ENCODE data around the gene BHLHE41. TPM values are rescaled to one million over a fixed set of nuclear protein-coding genes. Genes with fewer than 3 reads are reported as not detected.
A peak's percentile ranks its signal among the peaks of the same experiment; 100 is the strongest.

BHLHE41 gene
- total RNA-seq, 1 experiment from 2014 or later = 44.1 TPM

DNA sequence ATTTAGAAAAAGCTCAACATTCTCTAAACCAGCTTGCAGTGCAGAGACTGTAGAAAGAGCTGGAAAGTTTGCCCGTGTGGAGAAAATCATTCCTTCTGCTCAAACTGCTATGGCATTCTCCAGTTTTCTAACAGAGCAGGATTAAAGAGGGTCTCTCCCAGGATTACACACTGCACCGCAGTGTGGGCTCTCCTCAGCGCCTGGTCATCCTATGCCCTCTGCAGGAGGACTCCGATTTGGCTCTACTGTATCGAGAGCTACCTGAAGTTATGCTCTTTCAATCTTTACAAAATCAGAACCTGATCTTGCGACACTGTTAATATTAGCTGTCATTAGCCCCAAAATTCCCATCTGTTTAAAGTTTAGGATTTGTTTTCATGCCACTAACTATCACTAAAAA lies 33.0 kb downstream of the BHLHE41 start:
- Mint-ChIP-seq H3K27me3 (ENCODE audit: unreplicated experiment) (no peaks in the 10 kb centered on the region), H3K36me3 (ENCODE audit: insufficient read depth, unreplicated experiment) (no peaks in the 10 kb centered on the region), H3K4me1 (ENCODE audit: low read depth, unreplicated experiment) (peaks cover 14% of the 10 kb centered on the region), H3K4me3 (ENCODE audit: low read depth, unreplicated experiment) (no peak overlapping the region), H3K9me3 (ENCODE audit: low read depth, unreplicated experiment) (no peaks in the 10 kb centered on the region), H3K27ac (ENCODE audit: unreplicated experiment) (peak overlapping the region; percentile 1)
- CTCF ChIA-PET = interaction anchor here (0.8 to 1.3 kb wide), 3 partner anchors 9 to 36 kb away, joined by 3 to 5 read pairs (median 4); no protein-coding TSS in a partner anchor
- no TSS peak for BruUV-seq (replicated peaks)
- intact Hi-C loops (cut with micrococcal nuclease; ENCODE audit: unreplicated experiment) = loop anchor here (10.0 kb wide), 1 partner anchor 613 kb away; no protein-coding TSS in a partner anchor
- TF ChIP-seq, protein P1, sequence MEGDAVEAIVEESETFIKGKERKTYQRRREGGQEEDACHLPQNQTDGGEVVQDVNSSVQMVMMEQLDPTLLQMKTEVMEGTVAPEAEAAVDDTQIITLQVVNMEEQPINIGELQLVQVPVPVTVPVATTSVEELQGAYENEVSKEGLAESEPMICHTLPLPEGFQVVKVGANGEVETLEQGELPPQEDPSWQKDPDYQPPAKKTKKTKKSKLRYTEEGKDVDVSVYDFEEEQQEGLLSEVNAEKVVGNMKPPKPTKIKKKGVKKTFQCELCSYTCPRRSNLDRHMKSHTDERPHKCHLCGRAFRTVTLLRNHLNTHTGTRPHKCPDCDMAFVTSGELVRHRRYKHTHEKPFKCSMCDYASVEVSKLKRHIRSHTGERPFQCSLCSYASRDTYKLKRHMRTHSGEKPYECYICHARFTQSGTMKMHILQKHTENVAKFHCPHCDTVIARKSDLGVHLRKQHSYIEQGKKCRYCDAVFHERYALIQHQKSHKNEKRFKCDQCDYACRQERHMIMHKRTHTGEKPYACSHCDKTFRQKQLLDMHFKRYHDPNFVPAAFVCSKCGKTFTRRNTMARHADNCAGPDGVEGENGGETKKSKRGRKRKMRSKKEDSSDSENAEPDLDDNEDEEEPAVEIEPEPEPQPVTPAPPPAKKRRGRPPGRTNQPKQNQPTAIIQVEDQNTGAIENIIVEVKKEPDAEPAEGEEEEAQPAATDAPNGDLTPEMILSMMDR (IDR thresholded peaks at IDR 0.05; ENCODE audit: unreplicated experiment) = no peak
- no peak for DNase-seq

DNA sequence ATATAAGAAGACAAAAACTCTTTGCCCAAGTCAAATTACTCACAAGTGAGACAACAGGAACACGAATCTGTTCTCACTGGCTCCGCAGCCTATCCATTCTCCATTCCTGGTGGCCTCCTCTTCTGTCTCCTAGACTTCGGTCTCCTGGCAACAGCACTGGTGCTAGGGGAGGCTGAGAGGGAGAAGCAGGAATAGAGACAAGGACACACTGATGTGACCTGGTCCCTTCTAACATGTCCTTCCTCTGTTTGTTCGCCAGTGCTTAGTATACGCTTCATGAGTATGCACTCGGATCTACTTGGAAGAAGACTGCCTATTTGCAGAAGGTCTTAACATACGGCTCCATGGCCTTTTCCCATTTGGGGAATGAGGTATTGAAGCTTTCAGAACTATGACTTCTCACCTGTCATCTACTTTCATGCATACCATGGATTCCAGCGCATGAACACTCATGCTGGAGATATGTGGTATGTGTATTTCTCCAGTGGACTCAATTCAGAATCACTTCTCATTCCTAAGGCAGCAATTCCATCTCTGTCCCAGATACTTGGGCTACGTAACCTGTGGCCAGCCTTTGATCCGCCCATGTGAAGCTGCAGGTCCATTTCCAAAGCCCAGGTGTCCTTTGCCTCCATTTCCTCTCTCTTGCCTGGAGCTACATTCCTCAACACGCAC lies 33.9 kb downstream of the BHLHE41 start:
- no TSS peak for BruUV-seq (replicated peaks)
- TF ChIP-seq, protein P1 (IDR thresholded peaks at IDR 0.05; ENCODE audit: unreplicated experiment) = no peak
- intact Hi-C loops (cut with micrococcal nuclease; ENCODE audit: unreplicated experiment) = loop anchor here (10.0 kb wide), 1 partner anchor 614 kb away; no protein-coding TSS in a partner anchor
- H3K27me3 Mint-ChIP-seq (ENCODE audit: unreplicated experiment) = no peaks in the 10 kb centered on the region
- peaks cover 14% of the 10 kb centered on the region for H3K4me1 Mint-ChIP-seq (ENCODE audit: low read depth, unreplicated experiment)
- H3K27ac Mint-ChIP-seq (ENCODE audit: unreplicated experiment) = peak overlapping the region; percentile 1
- DNase-seq = no peak
- H3K9me3 Mint-ChIP-seq (ENCODE audit: low read depth, unreplicated experiment) = no peaks in the 10 kb centered on the region
- H3K4me3 Mint-ChIP-seq (ENCODE audit: low read depth, unreplicated experiment) = no peak overlapping the region
- CTCF ChIA-PET = interaction anchor here (0.6 to 1.3 kb wide), 4 partner anchors 10 to 156 kb away, joined by 3 to 5 read pairs (median 4); no protein-coding TSS in a partner anchor
- no peaks in the 10 kb centered on the region for H3K36me3 Mint-ChIP-seq (ENCODE audit: insufficient read depth, unreplicated experiment)

DNA sequence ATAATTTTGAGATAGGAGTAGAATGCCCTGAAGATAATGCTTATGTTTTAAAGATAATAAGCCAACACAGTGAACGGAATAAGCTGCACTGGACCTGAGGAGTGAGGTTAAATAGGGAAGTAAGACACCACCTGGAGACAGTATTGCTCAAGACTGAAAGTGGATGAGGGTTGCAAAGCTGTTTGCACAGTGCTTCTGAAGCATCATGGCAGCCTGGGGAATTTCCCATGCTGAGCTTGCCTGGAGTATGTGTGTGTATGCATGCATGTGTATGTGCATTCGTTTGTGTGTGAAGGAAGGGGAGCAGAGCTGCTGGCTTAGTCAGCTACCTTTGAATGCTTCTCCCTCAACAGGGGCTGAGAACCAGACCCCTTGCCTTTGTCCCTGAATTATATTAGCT lies 35.8 kb downstream of the BHLHE41 start:
- H3K4me3 Mint-ChIP-seq (ENCODE audit: low read depth, unreplicated experiment) = no peak overlapping the region
- CTCF ChIA-PET = interaction anchor here (0.6 kb wide), 1 partner anchor 1435 kb away, joined by 3 read pairs; the partner anchor contains the start of gene PPFIBP1
- TF ChIP-seq, protein P1 (IDR thresholded peaks at IDR 0.05; ENCODE audit: unreplicated experiment) = no peak
- no peak for DNase-seq
- BruUV-seq (replicated peaks) = no TSS peak
- intact Hi-C loops (cut with micrococcal nuclease; ENCODE audit: unreplicated experiment) = no loop called here
- no peaks in the 10 kb centered on the region for H3K27me3 Mint-ChIP-seq (ENCODE audit: unreplicated experiment)
- H3K9me3 Mint-ChIP-seq (ENCODE audit: low read depth, unreplicated experiment) = peaks cover 2% of the 10 kb centered on the region
- H3K27ac Mint-ChIP-seq (ENCODE audit: unreplicated experiment) = no peak overlapping the region
- peaks cover 14% of the 10 kb centered on the region for H3K4me1 Mint-ChIP-seq (ENCODE audit: low read depth, unreplicated experiment)
- H3K36me3 Mint-ChIP-seq (ENCODE audit: insufficient read depth, unreplicated experiment) = no peaks in the 10 kb centered on the region

DNA sequence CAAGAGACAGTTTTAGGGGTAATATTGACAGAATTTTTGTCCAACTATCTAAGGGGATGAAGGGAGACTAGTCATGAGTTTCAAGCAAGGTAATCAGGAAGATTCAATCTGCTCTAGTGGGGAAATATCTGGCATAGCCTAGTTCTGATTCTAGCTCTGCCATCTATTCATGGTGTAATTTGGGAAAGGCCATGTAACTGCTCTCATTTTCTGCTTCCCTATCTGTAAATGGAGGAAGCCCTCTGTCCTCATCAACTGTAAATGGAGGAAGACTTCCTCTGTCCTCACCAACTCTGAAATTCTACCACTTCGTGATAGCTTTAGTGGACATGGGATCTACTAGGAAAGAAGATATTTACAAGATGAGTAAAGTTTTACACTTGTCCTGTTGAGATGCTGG lies 37.9 kb downstream of the BHLHE41 start:
- CTCF ChIA-PET = interaction anchor here (1.0 kb wide), 1 partner anchor 11 kb away, joined by 3 read pairs; no protein-coding TSS in a partner anchor
- intact Hi-C loops (cut with micrococcal nuclease; ENCODE audit: unreplicated experiment) = no loop called here
- Mint-ChIP-seq H3K27ac (ENCODE audit: unreplicated experiment) (no peak overlapping the region), H3K36me3 (ENCODE audit: insufficient read depth, unreplicated experiment) (no peaks in the 10 kb centered on the region), H3K9me3 (ENCODE audit: low read depth, unreplicated experiment) (peaks cover 8% of the 10 kb centered on the region), H3K27me3 (ENCODE audit: unreplicated experiment) (no peaks in the 10 kb centered on the region), H3K4me1 (ENCODE audit: low read depth, unreplicated experiment) (peaks cover 13% of the 10 kb centered on the region), H3K4me3 (ENCODE audit: low read depth, unreplicated experiment) (no peak overlapping the region)
- no peak for DNase-seq
- TF ChIP-seq, protein P1 (IDR thresholded peaks at IDR 0.05; ENCODE audit: unreplicated experiment) = no peak
- no TSS peak for BruUV-seq (replicated peaks)

All from Calu3 (cell line).